Right atrium auricular region (tissue), 2 donors: ENCODE data around the gene N4BP2L1. TPM values are rescaled to one million over a fixed set of nuclear protein-coding genes. Genes with fewer than 3 reads are reported as not detected.

Experiments used
- DNase-seq: peaks from one replicate; pipeline ENCODE4 v3.0.0-alpha.2; 2019; ENCODE audit warnings: low spot score
- H3K27ac ChIP-seq, 2 donors: fragments of 200-600 bp; sonication (generic); 1 replicate in 1 of 2; 2 replicates in 1 of 2; pipeline ENCODE4 v1.5.1; 2016 to 2019
- H3K27me3 ChIP-seq, 2 donors: fragments of 200-600 bp; sonication (generic); one replicate each; pipeline versions ENCODE4 v1.5.1 to v1.6.0; 2017 to 2019
- H3K36me3 ChIP-seq: fragments of 200-600 bp; sonication (generic); one replicate; pipeline ENCODE4 v1.5.1; 2016
- H3K4me1 ChIP-seq, 2 donors: fragments of 200-600 bp; sonication (generic); one replicate each; pipeline versions ENCODE4 v1.5.1 to v1.6.0; 2017 to 2019
- H3K4me3 ChIP-seq, 2 donors: fragments of 200-600 bp; sonication (generic); 1 replicate in 1 of 2; 2 replicates in 1 of 2; pipeline ENCODE4 v1.5.1; 2017 to 2019; ENCODE audit warnings: mild to moderate bottlenecking in 1 of 2, moderate library complexity in 1 of 2
- H3K9me3 ChIP-seq, 2 donors: fragments of 200-600 bp; sonication (generic); one replicate each; pipeline ENCODE4 v1.5.1; 2019
- total RNA-seq, 2 donors: library from RNA; depleted of rRNA; stranded (reverse); fragments of >200 nt; gene quantifications; one replicate each; pipeline ENCODE4 v1.1.0, GENCODE V29; 2016
- TF ChIP-seq, protein P1 (sequence below), 2 donors: fragments of 200-600 bp; sonication (generic); IDR thresholded peaks; one replicate each; pipeline ENCODE4 v1.5.1; 2019; ENCODE audit warnings: antibody characterized with exemption in 2 of 2

Gene N4BP2L1
- total RNA-seq, 2 donors from 2014 or later, result 3.4 to 5.7 TPM

GRCh38 chr13:32446220-32446619 is 18.3 kb upstream of the N4BP2L1 start:
- TF ChIP-seq, protein P1, sequence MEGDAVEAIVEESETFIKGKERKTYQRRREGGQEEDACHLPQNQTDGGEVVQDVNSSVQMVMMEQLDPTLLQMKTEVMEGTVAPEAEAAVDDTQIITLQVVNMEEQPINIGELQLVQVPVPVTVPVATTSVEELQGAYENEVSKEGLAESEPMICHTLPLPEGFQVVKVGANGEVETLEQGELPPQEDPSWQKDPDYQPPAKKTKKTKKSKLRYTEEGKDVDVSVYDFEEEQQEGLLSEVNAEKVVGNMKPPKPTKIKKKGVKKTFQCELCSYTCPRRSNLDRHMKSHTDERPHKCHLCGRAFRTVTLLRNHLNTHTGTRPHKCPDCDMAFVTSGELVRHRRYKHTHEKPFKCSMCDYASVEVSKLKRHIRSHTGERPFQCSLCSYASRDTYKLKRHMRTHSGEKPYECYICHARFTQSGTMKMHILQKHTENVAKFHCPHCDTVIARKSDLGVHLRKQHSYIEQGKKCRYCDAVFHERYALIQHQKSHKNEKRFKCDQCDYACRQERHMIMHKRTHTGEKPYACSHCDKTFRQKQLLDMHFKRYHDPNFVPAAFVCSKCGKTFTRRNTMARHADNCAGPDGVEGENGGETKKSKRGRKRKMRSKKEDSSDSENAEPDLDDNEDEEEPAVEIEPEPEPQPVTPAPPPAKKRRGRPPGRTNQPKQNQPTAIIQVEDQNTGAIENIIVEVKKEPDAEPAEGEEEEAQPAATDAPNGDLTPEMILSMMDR (IDR thresholded peaks at IDR 0.05), result no peak
- Histone ChIP-seq H3K27me3 (no peaks in the 10 kb centered on the region), H3K4me1 (peaks cover 0 to 8% of the 10 kb centered on the region in 2 donors), H3K4me3 (no peak overlapping the region), H3K27ac (no peak overlapping the region), H3K36me3 (peaks cover 15% of the 10 kb centered on the region), H3K9me3 (no peaks in the 10 kb centered on the region)
- no peak for DNase-seq

GRCh38 chr13:32445461-32445860 is 17.5 kb upstream of the N4BP2L1 start:
- TF ChIP-seq, protein P1 (IDR thresholded peaks at IDR 0.05), result no peak
- no peak overlapping the region for H3K27ac ChIP-seq
- DNase-seq, result no peak
- peaks cover 15% of the 10 kb centered on the region for H3K36me3 ChIP-seq
- H3K4me3 ChIP-seq, result no peak overlapping the region
- H3K9me3 ChIP-seq, result no peaks in the 10 kb centered on the region
- H3K27me3 ChIP-seq, result no peaks in the 10 kb centered on the region
- peaks cover 0 to 8% of the 10 kb centered on the region in 2 donors for H3K4me1 ChIP-seq

- H3K4me1 ChIP-seq, result peaks cover 0 to 7% of the 10 kb centered on the region in 2 donors
- H3K27ac ChIP-seq, result no peak overlapping the region
These were observed 15.2 kb upstream of the N4BP2L1 start for GRCh38 chr13:32443111-32443510.

GRCh38 chr13:32438871-32439270 is 10.9 kb upstream of the N4BP2L1 start:
- DNase-seq, result no peak
- TF ChIP-seq, protein P1 (IDR thresholded peaks at IDR 0.05), result no peak
- Histone ChIP-seq H3K4me3 (no peak overlapping the region), H3K36me3 (peaks cover 29% of the 10 kb centered on the region), H3K27ac (no peak overlapping the region), H3K9me3 (no peaks in the 10 kb centered on the region), H3K4me1 (no peaks in the 10 kb centered on the region), H3K27me3 (no peaks in the 10 kb centered on the region)

More at GRCh38 chr13:32443111-32443510, 15.2 kb upstream of the N4BP2L1 start:
- no peak overlapping the region for H3K4me3 ChIP-seq
- H3K9me3 ChIP-seq, result no peaks in the 10 kb centered on the region
- H3K36me3 ChIP-seq, result peaks cover 22% of the 10 kb centered on the region
- TF ChIP-seq, protein P1 (IDR thresholded peaks at IDR 0.05), result peak in 1 of 2 donors; percentile 32
- DNase-seq, result no peak
- no peaks in the 10 kb centered on the region for H3K27me3 ChIP-seq

DNA sequence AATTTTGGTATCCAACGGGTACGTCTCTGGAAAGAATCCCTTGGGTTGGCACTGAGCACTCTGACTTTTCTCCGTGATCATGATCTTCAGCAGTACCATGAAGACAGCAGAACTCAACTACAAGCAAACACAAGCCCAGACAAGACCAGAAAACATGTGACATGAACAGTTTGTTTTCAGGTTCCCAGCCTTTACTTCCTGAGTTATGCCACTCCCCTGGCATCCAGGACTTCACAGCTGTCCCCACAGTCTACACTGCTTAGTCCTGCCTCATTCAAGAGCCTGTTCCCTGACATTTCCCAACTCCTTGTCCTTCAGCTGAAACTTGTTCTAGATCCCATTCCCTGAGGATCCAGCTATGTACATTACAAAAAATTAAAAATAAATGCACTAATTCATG is 4.9 kb upstream of the N4BP2L1 start:
- Histone ChIP-seq H3K4me1 (peaks cover 0 to 10% of the 10 kb centered on the region in 2 donors), H3K9me3 (no peaks in the 10 kb centered on the region), H3K4me3 (no peak overlapping the region), H3K27me3 (no peaks in the 10 kb centered on the region), H3K36me3 (peaks cover 25% of the 10 kb centered on the region), H3K27ac (no peak overlapping the region)
- TF ChIP-seq, protein P1 (IDR thresholded peaks at IDR 0.05), result no peak
- DNase-seq, result no peak

DNA sequence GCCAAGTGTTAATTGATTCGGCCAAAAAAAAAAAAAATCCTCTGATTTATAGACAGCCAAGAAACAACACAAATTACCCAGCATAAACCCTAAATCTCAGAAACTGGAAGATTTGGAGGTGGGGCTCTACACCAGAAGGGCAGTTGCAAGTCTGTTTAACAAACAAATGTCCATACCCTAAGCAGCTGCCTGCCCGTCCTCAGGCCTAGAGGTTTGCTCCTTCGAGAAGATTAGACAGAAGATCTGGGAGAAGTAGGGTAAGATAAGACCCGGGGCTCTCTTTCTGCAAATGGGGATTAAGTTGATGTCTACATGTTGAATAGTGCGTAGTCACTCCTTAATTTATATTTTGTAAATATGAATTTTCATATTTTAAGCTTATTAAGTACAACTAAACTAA is 3.4 kb upstream of the N4BP2L1 start:
- H3K9me3 ChIP-seq, result no peaks in the 10 kb centered on the region
- H3K4me3 ChIP-seq, result no peak overlapping the region
- peaks cover 0 to 18% of the 10 kb centered on the region in 2 donors for H3K4me1 ChIP-seq
- TF ChIP-seq, protein P1 (IDR thresholded peaks at IDR 0.05), result no peak
- H3K36me3 ChIP-seq, result peaks cover 23% of the 10 kb centered on the region
- H3K27me3 ChIP-seq, result no peaks in the 10 kb centered on the region
- no peak overlapping the region for H3K27ac ChIP-seq
- no peak for DNase-seq
